Chondrocyte (in vitro differentiated cells): ENCODE data around the gene TMEM244. TPM values are rescaled to one million over a fixed set of nuclear protein-coding genes. Genes with fewer than 3 reads are reported as not detected.
"Not testable (repeated sequence)": the region's sequence is repeated elsewhere in the genome, so short reads cannot be mapped to it uniquely, and the experiment has no call there.

ENCODE experiments used
- DNase-seq: peaks from one replicate; pipeline ENCODE4 v3.0.0; 2021; ENCODE audit warnings: mixed read lengths, low spot score
- H3K27ac Mint-ChIP-seq: one replicate; pipeline ENCODE4 v1.8.0; 2021; ENCODE audit warnings: mild to moderate bottlenecking, moderate library complexity, mixed read lengths; ENCODE audit not compliant: unreplicated experiment
- H3K27me3 Mint-ChIP-seq: 2 replicates; pipeline ENCODE4 v1.8.0; 2021; ENCODE audit warnings: low read depth, mixed read lengths
- H3K36me3 Mint-ChIP-seq: 2 replicates; pipeline ENCODE4 v1.8.0; 2021; ENCODE audit warnings: low read depth, mixed read lengths
- H3K4me1 Mint-ChIP-seq: 2 replicates; pipeline ENCODE4 v1.8.0; 2021; ENCODE audit warnings: low read depth, mild to moderate bottlenecking, mixed read lengths
- H3K4me3 Mint-ChIP-seq: one replicate; pipeline ENCODE4 v1.8.0; 2021; ENCODE audit warnings: mild to moderate bottlenecking, moderate library complexity, mixed read lengths; ENCODE audit not compliant: unreplicated experiment
- H3K9me3 Mint-ChIP-seq: 2 replicates; pipeline ENCODE4 v1.8.0; 2021; ENCODE audit warnings: low read depth, mixed read lengths
- CTCF ChIP-seq: fragments of 200-600 bp; sonication (generic); IDR thresholded peaks from 2 replicates; pipeline ENCODE4 v1.5.0; 2021; ENCODE audit warnings: antibody characterized with exemption, mild to moderate bottlenecking, moderate library complexity
- total RNA-seq: library from RNA; stranded (reverse); gene quantifications from 3 replicates; pipeline ENCODE4 v1.2.1, GENCODE V29; 2021

Gene TMEM244
- total RNA-seq, 1 donor from 2014 or later = not detected

GRCh38 chr6:129817821-129818220 is 43.3 kb downstream of the TMEM244 start:
- H3K36me3 Mint-ChIP-seq = peaks cover 1% of the 10 kb centered on the region
- H3K27ac Mint-ChIP-seq = no peak overlapping the region
- no peaks in the 10 kb centered on the region for H3K4me1 Mint-ChIP-seq
- no peak for TF ChIP-seq CTCF
- no peak for DNase-seq
- H3K4me3 Mint-ChIP-seq = no peak overlapping the region
- no peaks in the 10 kb centered on the region for H3K9me3 Mint-ChIP-seq
- peaks cover 17% of the 10 kb centered on the region for H3K27me3 Mint-ChIP-seq

- H3K4me1 Mint-ChIP-seq = no peaks in the 10 kb centered on the region
- no peak for DNase-seq
Observed at GRCh38 chr6:129817332-129817731, 43.8 kb downstream of the TMEM244 start.

GRCh38 chr6:129812145-129812777 is 48.9 kb downstream of the TMEM244 start:
- Mint-ChIP-seq H3K36me3 (peaks cover 3% of the 10 kb centered on the region), H3K4me3 (no peak overlapping the region), H3K4me1 (no peaks in the 10 kb centered on the region), H3K27ac (no peak overlapping the region), H3K27me3 (peaks cover 15% of the 10 kb centered on the region), H3K9me3 (peaks cover 10% of the 10 kb centered on the region)
- no peak for DNase-seq
- TF ChIP-seq CTCF = no peak

More at GRCh38 chr6:129817332-129817731, 43.8 kb downstream of the TMEM244 start:
- no peaks in the 10 kb centered on the region for H3K9me3 Mint-ChIP-seq
- peaks cover 17% of the 10 kb centered on the region for H3K27me3 Mint-ChIP-seq
- no peak overlapping the region for H3K27ac Mint-ChIP-seq
- no peak overlapping the region for H3K4me3 Mint-ChIP-seq
- H3K36me3 Mint-ChIP-seq = peaks cover 1% of the 10 kb centered on the region
- no peak for TF ChIP-seq CTCF

- not testable (repeated sequence) for H3K4me3 Mint-ChIP-seq, H3K4me1 Mint-ChIP-seq, H3K27ac Mint-ChIP-seq, DNase-seq, H3K36me3 Mint-ChIP-seq
- H3K27me3 Mint-ChIP-seq = peaks cover 15% of the 10 kb centered on the region
- peaks cover 10% of the 10 kb centered on the region for H3K9me3 Mint-ChIP-seq
Observed at GRCh38 chr6:129807141-129807540, 54.0 kb downstream of the TMEM244 start.

GRCh38 chr6:129802920-129803319 is 58.2 kb downstream of the TMEM244 start:
- H3K27ac Mint-ChIP-seq, H3K4me1 Mint-ChIP-seq: not testable (repeated sequence)

GRCh38 chr6:129801909-129802308 is 59.2 kb downstream of the TMEM244 start:
- Mint-ChIP-seq H3K9me3 (no peaks in the 10 kb centered on the region), H3K36me3 (peaks cover 6% of the 10 kb centered on the region), H3K4me1 (no peaks in the 10 kb centered on the region), H3K27ac (no peak overlapping the region), H3K27me3 (peaks cover 13% of the 10 kb centered on the region), H3K4me3 (no peak overlapping the region)
- TF ChIP-seq CTCF = no peak
- DNase-seq = no peak

More at GRCh38 chr6:129802920-129803319, 58.2 kb downstream of the TMEM244 start:
- not testable (repeated sequence) for DNase-seq, H3K4me3 Mint-ChIP-seq, H3K9me3 Mint-ChIP-seq, H3K36me3 Mint-ChIP-seq
- peaks cover 11% of the 10 kb centered on the region for H3K27me3 Mint-ChIP-seq
